Left lung (tissue), 10 donors: Measurements from ENCODE around the gene GATA2. TPM values are rescaled to one million over a fixed set of nuclear protein-coding genes. Genes with fewer than 3 reads are reported as not detected.
A peak's percentile ranks its signal among the peaks of the same experiment; 100 is the strongest.

Experiments used
- ATAC-seq: fragments of 200-7000 bp; cut with Tn5 transposase; one replicate; pipeline ENCODE4 v1.9.1; 2020; ENCODE audit warnings: moderate library complexity
- DNase-seq, 4 donors: peaks; one replicate each; pipeline ENCODE4 v3.0.0-alpha.2; 2013 to 2020
- H3K27ac ChIP-seq, 2 donors: fragments of 200-600 bp; sonication (generic) in 1 of 2; one replicate each; pipeline versions ENCODE4 v1.5.0 to v1.8.0; 2020 to 2021
- H3K27me3 ChIP-seq, 2 donors: fragments of 200-600 bp; sonication (generic) in 1 of 2; one replicate each; pipeline versions ENCODE4 v1.5.0 to v1.8.0; 2020 to 2021
- H3K36me3 ChIP-seq, 2 donors: fragments of 200-600 bp; sonication (generic) in 1 of 2; one replicate each; pipeline versions ENCODE4 v1.5.0 to v1.8.0; 2020 to 2021
- H3K4me1 ChIP-seq, 2 donors: fragments of 200-600 bp; one replicate each; pipeline ENCODE4 v1.8.0; 2021
- H3K4me3 ChIP-seq, 2 donors: fragments of 200-600 bp; sonication (generic) in 1 of 2; one replicate each; pipeline versions ENCODE4 v1.5.0 to v1.8.0; 2020 to 2021; ENCODE audit warnings: mild to moderate bottlenecking in 1 of 2
- H3K9me3 ChIP-seq, 2 donors: fragments of 200-600 bp; sonication (generic) in 1 of 2; one replicate each; pipeline versions ENCODE4 v1.5.0 to v1.8.0; 2020 to 2021
- intact Hi-C, 2 donors: fragments of 100-400 bp; cut with DNase I; formaldehyde crosslinking; loops; one replicate each; pipeline versions ENCODE4 v1.11.2 to v1.14.2; 2022
- polyA plus RNA-seq, 6 donors: library from polyadenylated mRNA; unstranded; fragments of 120-200 nt; gene quantifications; one replicate each; pipeline ENCODE4 v1.2.1, GENCODE V29; 2013; ENCODE audit not compliant: insufficient read length in 6 of 6
- total RNA-seq, 2 donors: library from RNA; stranded (reverse); fragmentation: NEBNext Ultra II Directional; extraction: Animal tissue kit (Norgen Biotek cat#: 25700); gene quantifications; one replicate each; pipeline ENCODE4 v1.2.1, GENCODE V29; 2021
- TF ChIP-seq, protein P1 (sequence below), 2 donors: fragments of 200-600 bp; sonication (generic) in 1 of 2; IDR thresholded peaks; one replicate each; pipeline versions ENCODE4 v1.5.0 to v1.8.0; 2021; ENCODE audit warnings: antibody characterized with exemption in 2 of 2
- donor health status: DM: no; HTN: yes; CAD: no.
- donor health status: DM: no; HTN: no; CAD: no.

GATA2 gene
- total and polyA plus RNA-seq, 8 donors = 9.2 to 43.0 (median 15.1) TPM

DNA sequence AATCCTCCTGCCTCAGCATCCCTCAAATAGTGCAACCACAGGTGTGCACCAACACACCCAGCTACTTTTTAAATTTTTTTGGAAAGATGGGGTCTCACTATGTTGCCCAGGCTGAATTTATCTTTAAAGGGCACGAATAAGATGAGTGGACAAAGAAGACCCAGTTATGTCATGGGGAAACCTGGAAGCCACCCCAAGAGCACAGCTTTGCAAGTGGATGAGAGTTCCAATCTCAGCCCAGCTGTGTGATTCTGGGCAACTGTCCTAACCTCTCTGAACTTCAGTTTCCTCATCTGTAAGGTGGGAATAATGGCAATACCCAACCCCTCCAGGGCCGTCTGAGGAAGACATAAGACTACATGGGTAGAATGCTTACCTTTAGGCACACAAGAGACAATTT, 58.5 kb downstream of the GATA2 start:
- intact Hi-C loops = no loop called here
- ATAC-seq (no peak), DNase-seq (no peak)
- Histone ChIP-seq H3K27me3 (peaks cover 22 to 69% of the 10 kb centered on the region in 2 donors), H3K9me3 (no peaks in the 10 kb centered on the region), H3K4me1 (peaks cover 5 to 12% of the 10 kb centered on the region in 2 donors), H3K36me3 (no peaks in the 10 kb centered on the region), H3K4me3 (no peak overlapping the region), H3K27ac (no peak overlapping the region)
- TF ChIP-seq, protein P1, sequence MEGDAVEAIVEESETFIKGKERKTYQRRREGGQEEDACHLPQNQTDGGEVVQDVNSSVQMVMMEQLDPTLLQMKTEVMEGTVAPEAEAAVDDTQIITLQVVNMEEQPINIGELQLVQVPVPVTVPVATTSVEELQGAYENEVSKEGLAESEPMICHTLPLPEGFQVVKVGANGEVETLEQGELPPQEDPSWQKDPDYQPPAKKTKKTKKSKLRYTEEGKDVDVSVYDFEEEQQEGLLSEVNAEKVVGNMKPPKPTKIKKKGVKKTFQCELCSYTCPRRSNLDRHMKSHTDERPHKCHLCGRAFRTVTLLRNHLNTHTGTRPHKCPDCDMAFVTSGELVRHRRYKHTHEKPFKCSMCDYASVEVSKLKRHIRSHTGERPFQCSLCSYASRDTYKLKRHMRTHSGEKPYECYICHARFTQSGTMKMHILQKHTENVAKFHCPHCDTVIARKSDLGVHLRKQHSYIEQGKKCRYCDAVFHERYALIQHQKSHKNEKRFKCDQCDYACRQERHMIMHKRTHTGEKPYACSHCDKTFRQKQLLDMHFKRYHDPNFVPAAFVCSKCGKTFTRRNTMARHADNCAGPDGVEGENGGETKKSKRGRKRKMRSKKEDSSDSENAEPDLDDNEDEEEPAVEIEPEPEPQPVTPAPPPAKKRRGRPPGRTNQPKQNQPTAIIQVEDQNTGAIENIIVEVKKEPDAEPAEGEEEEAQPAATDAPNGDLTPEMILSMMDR (IDR thresholded peaks at IDR 0.05) = no peak

DNA sequence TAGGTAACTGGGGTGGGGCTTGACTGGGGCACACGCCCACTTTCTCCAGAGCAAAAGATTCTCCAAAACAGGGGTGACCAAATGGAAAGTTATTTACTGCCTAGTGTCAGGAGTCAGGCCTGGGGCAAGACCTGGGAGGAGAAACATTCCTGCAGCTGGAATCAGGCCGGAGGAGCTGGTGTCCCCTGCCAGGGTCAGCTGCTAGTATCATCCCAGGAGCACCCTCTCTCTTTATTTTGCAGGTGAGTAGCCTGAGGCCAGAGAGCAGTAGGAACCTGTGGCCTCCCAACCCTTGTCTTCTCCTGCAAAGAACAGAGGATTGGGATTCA, 59.2 kb downstream of the GATA2 start:
- H3K4me1 ChIP-seq = peaks cover 5 to 12% of the 10 kb centered on the region in 2 donors
- H3K27me3 ChIP-seq = peaks cover 22 to 74% of the 10 kb centered on the region in 2 donors
- no peak for DNase-seq
- ATAC-seq = no peak
- intact Hi-C loops = no loop called here
- no peak overlapping the region for H3K4me3 ChIP-seq
- no peaks in the 10 kb centered on the region for H3K36me3 ChIP-seq
- H3K9me3 ChIP-seq = no peaks in the 10 kb centered on the region
- TF ChIP-seq, protein P1 (IDR thresholded peaks at IDR 0.05) = no peak
- H3K27ac ChIP-seq = no peak overlapping the region

DNA sequence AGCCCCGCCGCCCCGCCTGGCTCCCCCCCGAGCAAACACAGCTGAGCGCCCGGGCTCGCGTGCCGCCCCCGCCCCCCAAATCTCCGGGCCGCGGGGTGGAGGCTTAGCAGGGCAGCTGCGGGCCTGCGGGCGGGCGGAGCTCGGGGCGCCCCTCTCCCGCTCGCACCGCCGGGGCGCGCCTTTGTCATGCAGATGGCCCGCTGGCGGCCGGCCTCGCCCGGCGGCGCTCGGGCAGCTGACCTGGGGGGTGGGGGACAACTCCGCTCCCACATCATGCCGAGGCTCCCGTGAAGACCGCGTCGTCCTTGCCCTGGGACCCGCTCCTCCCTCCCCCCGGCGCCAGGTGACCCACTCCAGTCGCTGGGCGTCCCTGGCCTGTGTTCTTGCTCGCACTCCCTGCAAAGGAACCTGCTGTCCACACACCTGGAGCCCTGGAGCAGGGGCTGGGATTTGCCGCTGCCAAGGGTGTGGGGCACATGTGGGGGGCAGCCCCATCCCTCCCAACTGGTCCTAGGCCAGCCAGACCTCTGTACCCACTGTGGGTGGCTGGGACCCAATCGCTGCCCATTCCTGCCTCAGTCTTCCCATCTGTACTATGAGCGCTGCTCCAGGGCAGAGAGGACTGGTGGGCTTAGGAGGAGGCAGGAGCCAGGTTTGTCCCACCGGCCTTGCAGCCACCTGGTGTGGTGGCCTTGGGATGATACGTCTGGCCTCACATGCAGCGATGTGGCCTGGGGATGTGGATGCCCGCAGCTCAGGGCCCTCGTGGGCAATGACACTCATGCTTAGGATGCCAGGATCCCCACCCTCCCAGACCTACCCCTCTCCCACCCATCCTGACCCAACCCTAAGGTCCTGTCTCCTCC, 59.8 kb downstream of the GATA2 start:
- TF ChIP-seq, protein P1 (IDR thresholded peaks at IDR 0.05) = no peak
- intact Hi-C loops = no loop called here
- H3K36me3 ChIP-seq = no peaks in the 10 kb centered on the region
- H3K4me1 ChIP-seq = peaks cover 5 to 12% of the 10 kb centered on the region in 2 donors
- H3K27ac ChIP-seq = no peak overlapping the region
- H3K4me3 ChIP-seq = peak overlapping the region; percentile 13 to 15
- DNase-seq = peak in 2 of 4 donors; percentile 36 to 76
- peaks cover 22 to 74% of the 10 kb centered on the region in 2 donors for H3K27me3 ChIP-seq
- ATAC-seq = peak; percentile 38
- no peaks in the 10 kb centered on the region for H3K9me3 ChIP-seq

DNA sequence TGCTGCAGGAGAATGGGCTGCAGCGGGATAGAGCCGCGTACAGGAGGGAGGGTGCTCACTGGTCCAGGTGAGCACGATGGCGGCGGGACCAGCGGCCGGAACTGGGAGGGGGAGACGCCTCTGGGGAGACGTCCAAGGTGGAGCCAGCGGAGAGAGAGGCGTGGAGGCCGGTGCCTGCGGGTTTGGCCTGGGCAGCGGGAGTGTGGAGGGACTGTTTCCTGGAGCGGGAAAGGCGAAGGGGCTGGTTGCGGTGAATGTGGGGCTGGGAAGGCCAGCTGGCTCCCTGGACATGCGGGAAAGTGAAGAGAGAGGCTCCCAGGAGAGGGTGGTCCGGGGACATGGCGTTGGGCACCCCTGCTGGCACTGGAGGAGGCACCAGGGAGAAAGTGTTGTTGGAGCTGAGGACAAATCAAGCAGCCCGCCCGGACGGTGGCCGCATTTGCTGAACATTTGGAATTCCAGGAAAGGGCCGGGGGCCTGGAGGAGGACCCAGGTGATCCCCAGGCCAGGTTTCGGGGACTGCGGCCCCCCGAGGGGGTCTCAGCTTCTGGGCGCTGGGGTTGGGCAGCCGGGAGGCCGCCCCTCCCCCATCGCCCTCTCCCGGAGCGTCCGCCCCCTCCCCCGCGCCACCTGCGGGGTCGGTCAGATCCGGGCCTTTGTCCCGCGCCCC, 60.6 kb downstream of the GATA2 start:
- H3K4me1 ChIP-seq = peaks cover 5 to 12% of the 10 kb centered on the region in 2 donors
- H3K9me3 ChIP-seq = no peaks in the 10 kb centered on the region
- DNase-seq = peak in 2 of 4 donors; percentile 16 to 81
- peaks cover 22 to 79% of the 10 kb centered on the region in 2 donors for H3K27me3 ChIP-seq
- H3K36me3 ChIP-seq = no peaks in the 10 kb centered on the region
- TF ChIP-seq, protein P1 (IDR thresholded peaks at IDR 0.05) = no peak
- intact Hi-C loops = no loop called here
- peak overlapping the region; percentile 13 to 15 for H3K4me3 ChIP-seq
- peak; percentile 63 for ATAC-seq
- no peak overlapping the region for H3K27ac ChIP-seq

DNA sequence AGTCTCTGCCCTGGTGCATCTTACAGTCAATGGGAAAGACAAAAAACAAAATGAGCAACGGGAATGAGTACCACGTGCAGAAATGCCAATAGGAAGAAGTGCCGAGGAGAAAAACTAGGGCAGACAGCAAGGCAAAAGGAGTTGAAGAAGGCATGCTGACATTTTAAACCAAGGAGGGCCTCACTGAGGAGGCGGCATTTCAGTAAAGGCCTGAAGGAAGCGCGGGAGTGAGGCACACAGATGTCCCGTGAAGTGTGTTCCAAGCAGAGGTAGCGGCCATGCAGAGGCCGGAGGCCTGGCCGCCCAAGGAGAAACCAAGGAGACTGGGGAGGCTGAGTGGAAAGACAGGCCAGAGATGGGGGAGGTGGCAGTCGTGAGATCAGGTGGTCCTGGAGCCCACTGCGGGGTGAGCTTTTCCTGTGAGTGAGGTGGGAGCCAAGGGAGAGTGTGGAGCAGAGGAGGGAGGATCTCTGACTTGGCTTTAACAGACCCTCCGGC, 61.1 kb downstream of the GATA2 start:
- Histone ChIP-seq H3K4me3 (no peak overlapping the region), H3K9me3 (no peaks in the 10 kb centered on the region), H3K36me3 (no peaks in the 10 kb centered on the region), H3K27me3 (peaks cover 22 to 85% of the 10 kb centered on the region in 2 donors), H3K4me1 (peaks cover 5 to 12% of the 10 kb centered on the region in 2 donors), H3K27ac (no peak overlapping the region)
- TF ChIP-seq, protein P1 (IDR thresholded peaks at IDR 0.05) = no peak
- intact Hi-C loops = no loop called here
- peak in 1 of 4 donors; percentile 50 for DNase-seq
- no peak for ATAC-seq
